Measurements from ENCODE around the gene SLC7A11.

The SLC7A11 gene

DNA sequence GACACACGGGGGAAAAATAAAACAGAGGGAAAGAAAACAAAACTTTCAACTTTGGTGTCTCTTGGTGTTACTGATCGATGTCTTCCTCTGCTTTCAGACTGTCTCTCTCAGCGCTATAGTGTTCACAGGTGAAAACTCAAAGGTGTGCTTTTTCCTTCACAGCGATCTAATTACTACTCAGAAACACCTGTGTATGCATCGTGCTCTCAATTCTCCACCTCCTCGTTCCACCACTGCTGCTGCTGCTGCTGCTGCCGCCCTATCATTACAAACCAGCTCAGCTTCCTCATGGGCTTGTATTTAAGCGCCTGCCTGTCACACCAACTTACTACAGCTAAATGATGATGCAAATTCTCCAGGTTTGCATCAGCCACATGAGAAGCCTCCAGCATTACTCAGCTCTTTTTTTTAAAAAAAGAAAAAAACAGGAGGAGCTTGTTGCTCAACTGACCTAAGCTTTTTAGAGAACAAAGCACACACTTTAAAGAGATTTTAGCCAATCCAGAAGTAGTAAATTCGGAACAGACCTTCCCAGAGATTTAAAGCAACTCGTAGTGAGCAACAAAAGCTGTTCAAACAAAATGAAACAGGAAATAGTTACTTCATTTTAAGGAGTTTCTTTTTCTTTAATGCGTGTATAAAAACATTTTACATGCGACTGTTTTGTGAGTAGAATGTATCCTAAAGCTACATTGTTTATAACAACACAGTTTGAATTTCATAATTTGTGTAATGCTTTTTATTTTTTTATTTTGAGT, at the start of gene SLC7A11:
TSS of gene SLC7A11 (minus strand) at position 274 of the 758 bp plus-strand sequence. CDS start 280 bp downstream, outside the sequence.
- DNase-seq (ENCODE audit: low read depth in 2 of 3, low spot score in 1 of 3): peak; percentile 9 to 36 (median 18)

- no peak for DNase-seq (ENCODE audit: low read depth in 2 of 3, low spot score in 1 of 3)
These were observed 49.3 kb upstream of the SLC7A11 start for GRCh38 chr4:138291431-138291830.

DNA sequence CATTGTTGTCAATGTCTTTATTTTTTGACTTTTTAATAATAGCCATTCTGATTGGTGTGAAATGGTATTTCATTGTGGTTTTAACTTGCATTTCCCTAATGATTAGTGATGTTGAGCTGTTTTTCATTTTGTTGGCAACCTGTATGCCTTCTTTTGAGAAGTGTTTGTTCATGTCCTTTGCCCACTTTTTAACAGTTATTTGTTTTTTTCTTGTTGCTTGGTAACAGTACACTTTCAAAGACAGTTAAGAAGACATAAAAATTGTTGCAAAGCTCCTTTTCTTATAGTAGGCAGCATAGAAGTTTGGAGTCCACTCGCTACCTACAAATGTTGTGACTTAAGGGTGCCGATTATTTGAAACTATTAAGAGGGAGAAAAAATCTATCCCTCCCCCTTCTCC, 48.7 kb upstream of the SLC7A11 start:
- DNase-seq (ENCODE audit: low read depth in 2 of 3, low spot score in 1 of 3): no peak

DNA sequence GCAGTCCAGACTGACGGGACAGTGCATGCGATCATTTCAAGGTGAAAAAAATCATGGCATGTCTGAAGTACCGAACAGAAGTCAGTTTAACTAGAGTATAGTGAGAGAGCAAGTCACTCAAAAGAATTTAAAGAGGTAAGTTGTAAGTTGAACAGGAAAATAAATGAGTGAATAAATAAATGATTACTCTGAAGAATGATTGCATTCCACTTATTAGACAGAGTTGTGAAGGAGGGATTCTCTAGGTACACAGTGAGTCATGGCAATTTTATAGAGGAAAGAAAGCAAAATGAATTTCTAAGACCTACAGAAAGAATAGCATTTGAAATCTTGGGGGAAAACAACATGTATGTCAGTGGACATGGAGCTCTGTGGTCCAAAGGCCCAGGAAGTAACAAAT, 37.1 kb upstream of the SLC7A11 start:
- DNase-seq (ENCODE audit: low read depth in 2 of 3, low spot score in 1 of 3): no peak

DNA sequence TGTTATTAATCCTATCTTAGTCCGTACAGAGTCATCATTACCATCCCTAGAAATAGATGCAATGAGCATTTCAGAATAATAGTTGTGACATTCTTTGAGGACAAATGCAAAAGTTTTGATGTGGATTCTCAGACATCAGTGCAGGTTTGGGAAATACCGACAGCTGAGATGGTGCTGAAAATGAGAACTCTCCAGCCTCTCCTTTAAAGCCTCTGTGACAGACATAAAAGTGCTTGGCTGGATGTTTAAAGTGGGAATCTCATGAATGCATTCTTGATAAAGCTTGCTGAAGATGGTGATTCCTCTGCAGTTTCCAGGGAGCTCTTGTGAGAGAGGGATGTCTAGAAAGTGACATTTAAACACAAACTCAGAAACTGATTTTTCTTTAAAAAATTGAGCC, 35.0 kb upstream of the SLC7A11 start:
- DNase-seq (ENCODE audit: low read depth in 2 of 3, low spot score in 1 of 3): no peak

DNA sequence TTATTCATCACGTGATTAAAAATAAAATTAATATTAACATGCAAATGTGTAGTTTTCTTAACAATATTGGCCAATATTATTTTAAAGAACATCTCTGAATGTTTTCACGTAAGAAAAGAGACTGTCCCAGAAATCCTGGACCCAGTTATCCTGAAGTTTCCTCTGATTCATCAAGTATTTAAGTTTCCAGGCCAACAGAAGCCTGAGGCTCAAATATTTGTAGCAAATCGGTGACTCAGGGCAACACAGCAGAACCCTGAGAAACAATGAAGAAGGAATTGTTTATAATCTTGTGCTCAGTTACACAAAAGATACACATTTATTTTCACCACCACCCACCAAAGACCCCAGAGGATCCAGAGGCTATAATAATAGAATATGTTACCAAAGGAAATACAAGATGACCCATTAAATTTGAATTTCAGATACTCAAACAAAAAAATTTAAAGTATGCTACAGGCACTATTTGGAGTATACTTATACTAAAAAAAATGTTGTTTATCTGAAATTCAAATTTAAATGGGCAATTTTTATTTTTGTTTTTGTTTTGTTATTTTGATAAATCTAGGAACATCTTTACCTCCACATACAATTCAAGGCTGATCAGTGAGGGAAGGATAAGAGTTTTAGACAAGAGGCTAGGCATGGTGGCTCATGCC, 33.9 kb upstream of the SLC7A11 start:
- no peak for DNase-seq (ENCODE audit: low read depth in 2 of 3, low spot score in 1 of 3)

GRCh38 chr4:138275216-138275615, 33.1 kb upstream of the SLC7A11 start:
- no peak for DNase-seq (ENCODE audit: low read depth in 2 of 3, low spot score in 1 of 3)

DNA sequence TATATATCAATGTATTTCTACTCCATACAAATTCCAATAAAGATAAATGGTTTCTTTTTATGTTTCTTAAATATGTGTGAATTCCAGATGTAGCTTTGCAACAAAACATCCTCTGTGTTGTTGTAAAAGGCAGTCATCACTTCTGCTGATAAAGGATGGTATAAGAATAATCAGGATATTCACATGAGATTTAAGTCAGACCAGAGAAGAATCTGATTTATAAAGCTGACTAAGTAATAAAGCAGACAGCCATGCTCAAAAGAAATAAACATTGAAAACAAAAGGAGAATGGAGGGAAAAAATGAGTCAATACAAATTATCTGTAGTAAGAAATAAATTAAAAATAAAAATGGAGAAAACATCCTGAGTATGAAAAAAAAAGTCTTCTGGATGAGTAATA, 27.0 kb upstream of the SLC7A11 start:
- no peak for DNase-seq (ENCODE audit: low read depth in 2 of 3, low spot score in 1 of 3)

DNA sequence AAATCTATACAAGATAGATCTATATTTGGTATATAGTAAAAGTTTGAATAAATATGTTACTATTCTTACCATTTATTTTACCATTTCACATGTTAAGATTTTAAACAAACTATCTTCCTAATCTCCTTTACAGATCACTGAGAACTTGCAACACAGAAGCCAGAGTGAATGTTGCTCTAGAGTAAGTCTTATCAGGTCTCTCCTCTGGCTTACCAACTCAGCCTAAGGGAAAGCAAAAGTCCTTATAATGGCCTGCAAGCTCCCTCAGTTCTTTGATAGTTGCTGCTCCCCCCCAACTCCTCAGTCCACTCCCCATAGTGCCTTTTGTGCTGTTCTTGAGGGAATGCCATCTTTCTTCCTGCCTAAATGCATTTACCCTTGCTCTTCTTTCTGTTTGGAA, 25.7 kb upstream of the SLC7A11 start:
- no peak for DNase-seq (ENCODE audit: low read depth in 2 of 3, low spot score in 1 of 3)

DNA sequence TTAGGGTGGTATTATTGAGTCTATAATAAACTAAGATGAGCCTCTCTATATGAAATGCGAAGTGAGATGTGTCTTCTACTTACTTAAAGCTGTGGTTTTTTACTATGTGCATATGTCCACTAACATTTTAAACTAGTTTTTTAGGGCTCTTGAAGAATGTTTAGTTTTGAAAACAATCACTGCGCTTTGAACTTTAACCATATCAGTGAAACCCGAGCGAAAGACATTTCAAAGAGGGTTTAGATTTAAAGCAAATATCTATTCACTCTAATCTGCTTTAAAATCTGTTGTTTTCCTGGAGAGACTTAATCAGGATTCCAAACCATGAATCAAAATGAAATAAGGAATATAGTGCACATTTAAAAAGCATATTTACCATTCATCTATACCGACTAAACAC, 24.8 kb upstream of the SLC7A11 start:
- no peak for DNase-seq (ENCODE audit: low read depth in 2 of 3, low spot score in 1 of 3)

DNA sequence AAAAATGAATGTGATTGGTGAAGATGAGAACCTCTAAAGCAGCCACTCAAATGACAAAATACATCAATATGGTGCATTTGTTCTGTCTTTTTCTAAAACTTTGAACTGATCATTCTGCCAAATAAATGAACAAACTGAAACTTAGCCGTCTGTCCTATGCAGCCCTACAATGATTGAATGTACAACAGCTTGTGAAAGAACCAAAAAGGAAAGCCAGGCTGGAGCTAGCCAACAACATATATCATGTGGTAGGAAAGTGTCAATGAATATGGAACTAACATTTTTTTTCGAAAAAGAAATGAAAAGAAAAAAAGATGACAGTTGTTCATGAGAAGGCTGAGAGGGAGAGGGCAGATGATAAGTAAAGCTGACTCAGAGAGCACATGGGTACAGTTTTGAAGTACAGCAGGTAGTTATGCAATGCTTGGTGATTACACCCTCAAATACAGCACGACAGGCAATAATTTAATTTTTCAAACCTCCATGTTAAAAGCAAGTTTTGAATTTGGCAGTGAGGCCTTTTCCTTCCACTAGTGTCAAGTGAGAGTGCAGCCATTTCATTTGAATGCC, 21.2 kb upstream of the SLC7A11 start:
- DNase-seq (ENCODE audit: low read depth in 2 of 3, low spot score in 1 of 3): no peak

DNA sequence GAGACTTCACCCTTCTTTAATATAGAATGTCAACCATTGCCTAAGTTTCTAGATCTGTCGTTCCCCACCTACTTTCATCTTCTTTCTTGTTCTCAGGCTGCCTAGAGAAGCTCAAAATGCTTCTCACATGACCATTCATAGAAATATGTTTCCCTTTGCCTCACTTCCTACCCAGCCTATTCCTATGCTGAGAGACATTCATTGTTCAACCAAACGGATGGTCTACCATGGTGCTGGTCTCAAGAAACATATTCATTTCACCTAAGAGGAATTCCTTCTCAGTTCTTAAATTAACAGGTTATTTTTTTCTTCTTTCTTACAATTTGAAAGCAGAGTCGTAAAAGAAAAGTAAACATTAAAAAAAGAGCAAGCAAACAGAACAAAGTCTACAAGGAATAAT, 20.3 kb upstream of the SLC7A11 start:
- no peak for DNase-seq (ENCODE audit: low read depth in 2 of 3, low spot score in 1 of 3)

DNA sequence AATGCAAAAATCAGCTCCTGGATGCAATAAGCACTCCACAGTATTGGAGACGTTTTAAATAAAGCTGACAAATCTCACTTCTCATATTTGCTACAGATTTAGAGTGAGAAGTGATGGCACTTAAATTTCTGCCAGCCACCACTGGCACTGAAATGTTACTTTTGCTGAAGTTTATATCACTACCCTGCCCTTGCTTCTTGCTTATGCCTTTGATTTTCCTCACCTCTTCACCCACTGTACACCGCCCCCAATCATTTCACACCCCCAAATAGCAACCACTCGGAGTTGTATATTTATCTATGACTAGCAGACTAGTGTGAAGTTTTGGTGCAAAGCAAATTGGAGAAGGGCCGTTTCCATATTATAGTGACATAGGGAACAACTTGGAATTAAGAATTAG, 19.9 kb upstream of the SLC7A11 start:
- no peak for DNase-seq (ENCODE audit: low read depth in 2 of 3, low spot score in 1 of 3)

GRCh38 chr4:138259824-138260223, 17.7 kb upstream of the SLC7A11 start:
- DNase-seq (ENCODE audit: low read depth in 2 of 3, low spot score in 1 of 3): no peak

DNA sequence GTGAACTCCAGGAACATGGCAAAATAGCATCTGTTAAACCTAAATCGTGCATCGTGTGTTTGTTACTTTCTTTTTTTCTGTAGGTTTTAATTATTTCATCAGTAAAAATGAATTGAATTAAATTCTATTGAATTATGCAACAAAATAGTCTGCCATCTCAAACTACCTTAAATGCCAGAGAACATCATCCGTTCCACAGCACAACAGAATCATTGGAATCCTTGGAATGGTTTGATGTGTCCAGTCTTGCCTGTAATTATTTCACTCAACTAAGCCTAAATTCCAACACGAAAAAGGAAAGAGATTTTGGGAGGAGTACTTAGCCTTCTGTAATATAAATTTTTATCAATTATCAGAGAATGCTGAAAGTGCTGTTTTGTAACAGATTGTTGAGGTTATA, 17.1 kb upstream of the SLC7A11 start:
- DNase-seq (ENCODE audit: low read depth in 2 of 3, low spot score in 1 of 3): no peak

DNA sequence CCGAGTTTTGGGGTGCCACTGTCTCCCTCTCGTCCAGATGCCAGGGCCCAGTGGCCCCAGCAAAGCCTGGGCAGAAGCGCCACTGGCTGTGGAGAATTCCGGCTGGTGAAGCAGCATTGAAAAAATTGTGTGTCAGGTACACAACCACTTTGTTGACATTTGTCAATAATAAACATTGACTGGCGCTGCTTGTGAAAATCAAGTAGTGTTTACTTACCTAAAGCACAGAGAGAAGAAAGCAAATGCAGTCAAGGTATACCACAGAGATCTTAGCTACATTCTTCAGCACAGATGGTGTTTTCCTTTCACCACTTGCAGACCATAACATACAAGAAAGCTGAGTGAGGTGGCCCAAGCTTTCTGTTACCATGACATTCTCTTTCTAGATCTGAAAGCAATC, 14.5 kb upstream of the SLC7A11 start:
- DNase-seq (ENCODE audit: low read depth in 2 of 3, low spot score in 1 of 3): no peak

DNA sequence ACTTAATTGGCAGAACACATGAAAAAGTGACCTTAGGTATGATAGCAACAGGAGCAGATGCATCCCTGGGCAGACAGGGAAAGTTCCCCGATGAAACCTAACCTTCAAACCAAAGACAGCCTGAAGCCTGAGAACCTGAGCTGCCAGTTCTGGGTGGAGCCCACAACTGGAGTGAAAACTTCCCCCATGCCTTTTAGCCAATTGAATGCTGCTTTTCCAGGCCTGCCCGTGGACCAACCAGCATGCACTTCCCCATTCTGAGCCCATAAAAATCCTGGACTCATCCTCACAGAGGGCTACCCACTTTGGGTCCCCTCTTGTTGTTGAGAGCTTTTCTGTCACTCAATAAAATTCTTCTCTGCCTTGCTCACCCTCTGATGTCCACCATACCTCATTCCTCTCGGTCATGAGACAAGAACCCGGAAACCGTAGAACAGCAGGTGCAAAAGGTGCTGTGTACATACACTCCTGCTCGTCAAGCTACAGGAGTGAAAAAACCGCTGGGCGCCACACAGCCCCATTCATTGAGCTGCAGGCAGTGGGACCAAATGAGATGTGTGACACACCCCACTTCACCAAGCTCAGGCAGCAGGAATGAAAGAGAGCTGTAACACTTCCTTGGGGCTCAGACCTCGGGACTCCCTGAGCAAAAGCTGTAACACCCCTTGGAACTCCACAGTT, 13.9 kb upstream of the SLC7A11 start:
- no peak for DNase-seq (ENCODE audit: low read depth in 2 of 3, low spot score in 1 of 3)

DNA sequence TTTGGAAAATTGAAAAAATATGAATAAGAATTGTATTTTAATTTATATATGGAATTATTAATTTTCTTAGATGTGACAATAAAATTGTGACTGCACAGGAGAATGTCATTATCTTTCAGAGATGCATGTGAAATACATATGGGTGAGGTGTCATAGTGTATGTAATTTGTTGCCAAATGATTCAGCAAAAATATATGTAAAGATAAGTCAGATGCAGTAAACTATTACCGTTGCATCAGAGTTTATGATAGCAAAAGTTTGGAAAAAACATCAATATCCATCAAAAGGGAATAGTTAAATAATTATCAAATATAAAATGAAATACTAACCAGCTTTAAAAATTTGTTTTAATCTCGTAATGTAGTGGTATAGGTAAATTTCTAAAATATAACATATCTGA, 10.4 kb upstream of the SLC7A11 start:
- DNase-seq (ENCODE audit: low read depth in 2 of 3, low spot score in 1 of 3): no peak

- DNase-seq (ENCODE audit: low read depth in 2 of 3, low spot score in 1 of 3): no peak
These were observed 9.8 kb upstream of the SLC7A11 start for GRCh38 chr4:138251938-138252337.

GRCh38 chr4:138249132-138249531, 7.0 kb upstream of the SLC7A11 start:
- no peak for DNase-seq (ENCODE audit: low read depth in 2 of 3, low spot score in 1 of 3)

GRCh38 chr4:138248058-138248457, 5.9 kb upstream of the SLC7A11 start:
- no peak for DNase-seq (ENCODE audit: low read depth in 2 of 3, low spot score in 1 of 3)

- DNase-seq (ENCODE audit: low read depth in 2 of 3, low spot score in 1 of 3): no peak
These were observed 5.5 kb upstream of the SLC7A11 start for GRCh38 chr4:138247643-138248042.

All from stimulated activated CD4-positive, alpha-beta T cell treated with anti-CD3 and anti-CD28 coated beads, Interleukin-12 subunit alpha, Interleukin-12 subunit beta, amount 100 ng/mL, for 48 hours (primary cell).